Stimulated activated CD4-positive, alpha-beta T cell treated with anti-CD3 and anti-CD28 coated beads, Interleukin-2, amount 100 ng/mL, for 48 hours (primary cell): Measurements from ENCODE around the gene LMTK2.

Experiments
- DNase-seq, 2 donors: peaks; one replicate each; pipeline ENCODE4 v3.0.0-alpha.2; 2020

Gene LMTK2

GRCh38 chr7:98106647-98107312, at the start of gene LMTK2:
Gene LMTK2 (plus strand): TSS chr7:98106862. CDS start chr7:98107178, 316 bp downstream.
- peak; percentile 98 to 99 for DNase-seq

DNA sequence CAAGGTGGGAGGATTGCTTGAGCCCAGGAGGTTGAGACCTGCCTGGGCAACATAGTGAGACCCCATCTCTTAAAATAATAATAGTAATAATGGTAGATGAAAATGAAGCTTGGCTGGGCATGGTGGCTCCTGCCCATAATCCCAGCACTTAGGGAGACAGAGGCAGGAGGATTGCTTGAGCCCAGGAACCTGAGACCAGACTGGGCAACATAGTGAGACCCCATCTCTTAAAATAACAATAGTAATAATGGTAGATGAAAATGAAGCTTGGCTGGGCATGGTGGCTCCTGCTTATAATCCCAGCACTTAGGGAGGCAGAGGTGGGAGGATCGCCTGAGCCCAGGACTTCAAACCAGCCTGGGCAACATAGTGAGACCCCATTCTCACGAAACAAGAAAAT, 49.5 kb upstream of the LMTK2 start:
- DNase-seq: no peak

DNA sequence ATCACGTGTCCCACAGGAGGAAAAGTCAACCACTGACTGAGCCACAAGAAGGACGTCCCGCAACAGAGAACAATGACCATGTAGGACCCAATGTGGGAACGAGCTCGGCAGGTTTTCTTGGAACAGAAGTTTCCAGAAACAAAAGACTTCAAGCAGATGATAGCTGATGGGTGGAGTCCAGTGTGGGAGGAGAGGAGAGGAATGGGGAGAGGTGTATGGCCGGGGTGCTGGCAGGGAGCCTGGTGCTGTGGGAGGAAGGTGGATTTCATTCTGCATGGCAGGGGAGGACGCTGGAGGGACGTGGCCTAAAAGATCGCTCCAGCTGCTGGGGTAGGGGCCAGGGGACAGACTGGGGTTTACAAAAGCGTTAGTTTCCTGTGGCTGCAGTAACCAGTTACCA, 48.5 kb upstream of the LMTK2 start:
- DNase-seq: no peak

DNA sequence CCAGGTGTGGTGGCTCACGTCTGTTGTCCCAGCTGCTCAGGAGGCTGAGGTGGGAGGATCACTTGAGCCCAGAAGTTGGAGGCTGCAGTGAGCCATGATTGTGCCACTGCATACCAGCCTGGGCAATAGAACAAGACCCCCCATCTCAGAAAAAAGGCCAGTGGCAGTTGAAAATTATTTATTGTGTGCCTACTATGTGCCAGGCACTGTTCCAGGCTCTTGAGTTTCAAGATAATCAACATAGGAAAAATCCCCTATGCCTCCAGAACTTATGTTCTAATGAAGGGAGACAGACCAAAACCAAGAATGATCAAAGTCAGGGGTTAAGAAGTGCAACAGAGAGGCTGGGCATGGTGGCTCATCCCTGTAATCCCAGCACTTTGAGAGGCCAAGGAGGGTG, 42.4 kb upstream of the LMTK2 start:
- DNase-seq: no peak

- DNase-seq: no peak
Observed at GRCh38 chr7:98066208-98066607, 40.5 kb upstream of the LMTK2 start.

DNA sequence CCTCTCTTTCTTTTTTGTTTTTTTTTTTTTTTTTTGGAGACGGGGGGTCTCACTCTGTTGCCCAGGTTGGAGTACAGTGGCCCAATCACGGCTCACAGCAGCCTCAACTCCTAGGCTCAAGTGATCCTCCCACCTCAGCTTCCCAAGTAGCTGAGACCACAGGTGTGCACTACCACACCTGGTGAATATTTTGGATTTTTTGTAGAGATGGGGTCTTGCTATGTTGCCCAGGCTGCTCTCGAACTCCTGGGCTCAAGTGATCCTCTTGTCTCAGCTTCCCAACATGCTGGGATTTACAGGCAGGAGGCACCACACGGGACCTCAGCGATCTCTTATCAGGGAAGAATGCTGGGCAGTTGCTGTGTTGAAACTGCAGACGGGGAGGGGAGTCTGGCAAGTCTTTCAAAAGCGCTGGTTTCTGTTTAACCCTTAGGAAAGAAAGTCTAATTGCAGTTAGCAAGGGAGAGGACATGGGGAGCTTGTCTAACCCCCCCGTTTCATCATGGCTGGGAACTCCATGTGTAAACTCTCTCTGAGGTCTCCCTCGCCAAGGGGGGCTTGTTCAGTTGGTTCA, 39.6 kb upstream of the LMTK2 start:
- DNase-seq: no peak

DNA sequence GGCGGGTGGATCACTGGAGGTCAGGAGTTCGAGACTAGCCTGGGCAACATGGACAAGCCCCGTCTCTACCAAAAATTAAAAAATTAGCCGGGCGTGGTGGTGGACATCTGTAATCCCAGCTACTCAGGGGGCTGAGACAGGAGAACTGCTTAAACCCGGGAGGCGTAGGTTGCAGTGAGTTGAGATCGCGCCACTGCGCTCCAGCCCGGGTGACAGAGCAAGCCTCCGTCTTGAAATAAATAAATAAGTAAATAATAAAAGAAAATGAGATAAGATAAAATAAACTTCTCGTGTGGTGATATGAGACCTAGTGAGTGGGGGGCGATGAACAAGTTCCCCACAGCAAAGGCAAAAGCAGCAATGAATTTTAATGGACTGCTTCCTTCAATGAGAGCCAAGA, 33.6 kb upstream of the LMTK2 start:
- DNase-seq: no peak

GRCh38 chr7:98075801-98076200, 30.9 kb upstream of the LMTK2 start:
- no peak for DNase-seq

DNA sequence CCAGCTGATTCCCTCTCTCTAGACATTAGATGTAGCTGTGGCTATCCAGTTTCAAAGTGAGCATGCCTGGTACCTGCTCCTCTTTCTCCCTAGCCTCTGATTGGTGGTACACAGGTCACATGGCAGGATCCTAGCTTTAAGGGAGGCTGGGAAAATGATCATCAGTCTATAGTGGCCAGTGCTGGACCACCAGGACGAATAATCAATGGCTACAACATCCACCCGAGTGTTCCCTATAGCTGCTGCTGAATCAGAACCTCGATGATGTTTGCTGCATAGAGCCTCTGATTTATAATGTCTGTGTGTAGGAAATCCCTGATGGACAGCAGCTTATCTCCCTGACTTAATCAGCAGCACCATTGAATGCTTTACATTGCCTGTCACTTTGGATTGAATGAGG, 28.9 kb upstream of the LMTK2 start:
- DNase-seq: no peak

GRCh38 chr7:98078197-98078870, 28.3 kb upstream of the LMTK2 start:
- DNase-seq: no peak

GRCh38 chr7:98079891-98080648, 26.6 kb upstream of the LMTK2 start:
- DNase-seq: no peak

- no peak for DNase-seq
Observed at GRCh38 chr7:98081319-98081718, 25.3 kb upstream of the LMTK2 start.

GRCh38 chr7:98084631-98085030, 22.0 kb upstream of the LMTK2 start:
- DNase-seq: no peak

DNA sequence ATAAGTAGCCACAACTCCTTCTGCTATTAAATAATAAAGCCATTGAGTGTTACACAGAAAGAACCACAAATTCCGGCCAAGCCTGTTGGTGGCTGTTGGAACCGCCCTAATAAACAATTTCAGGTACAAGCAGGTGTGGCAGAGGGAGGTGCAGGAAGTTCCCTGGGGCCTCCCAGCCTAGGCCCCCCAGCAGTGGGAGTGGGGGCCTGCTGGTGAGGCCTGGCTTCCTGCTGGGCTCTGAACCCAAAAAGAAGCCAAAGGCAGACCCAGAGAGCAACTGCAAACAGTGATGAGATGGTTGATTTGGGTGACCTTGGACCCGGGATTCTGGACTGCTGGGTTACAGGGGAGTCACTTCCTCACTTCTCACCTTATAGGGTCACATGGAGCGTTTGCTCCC, 21.0 kb upstream of the LMTK2 start:
- no peak for DNase-seq

GRCh38 chr7:98086281-98086718, 20.4 kb upstream of the LMTK2 start:
- no peak for DNase-seq

GRCh38 chr7:98088109-98088508, 18.6 kb upstream of the LMTK2 start:
- DNase-seq: no peak

GRCh38 chr7:98090116-98090515, 16.5 kb upstream of the LMTK2 start:
- DNase-seq: no peak

DNA sequence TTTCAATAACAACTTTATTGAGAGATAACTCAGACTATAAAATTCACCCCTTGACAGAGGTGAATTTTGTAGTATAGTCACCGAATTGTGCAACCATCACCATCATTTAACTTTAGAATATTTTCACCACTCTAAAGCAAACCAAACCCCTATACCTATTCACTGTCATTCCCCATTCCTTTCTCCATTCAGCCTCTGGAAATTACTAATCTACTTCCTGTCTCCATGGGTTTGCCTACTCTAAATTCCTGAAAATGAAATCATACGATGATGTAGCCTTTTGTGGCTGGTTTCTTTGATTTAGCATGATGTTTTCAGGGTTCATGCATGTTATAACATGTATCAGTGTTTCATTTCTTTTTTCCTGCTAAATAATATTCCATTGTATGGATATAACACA, 15.6 kb upstream of the LMTK2 start:
- no peak for DNase-seq

GRCh38 chr7:98091523-98091922, 15.1 kb upstream of the LMTK2 start:
- DNase-seq: no peak

DNA sequence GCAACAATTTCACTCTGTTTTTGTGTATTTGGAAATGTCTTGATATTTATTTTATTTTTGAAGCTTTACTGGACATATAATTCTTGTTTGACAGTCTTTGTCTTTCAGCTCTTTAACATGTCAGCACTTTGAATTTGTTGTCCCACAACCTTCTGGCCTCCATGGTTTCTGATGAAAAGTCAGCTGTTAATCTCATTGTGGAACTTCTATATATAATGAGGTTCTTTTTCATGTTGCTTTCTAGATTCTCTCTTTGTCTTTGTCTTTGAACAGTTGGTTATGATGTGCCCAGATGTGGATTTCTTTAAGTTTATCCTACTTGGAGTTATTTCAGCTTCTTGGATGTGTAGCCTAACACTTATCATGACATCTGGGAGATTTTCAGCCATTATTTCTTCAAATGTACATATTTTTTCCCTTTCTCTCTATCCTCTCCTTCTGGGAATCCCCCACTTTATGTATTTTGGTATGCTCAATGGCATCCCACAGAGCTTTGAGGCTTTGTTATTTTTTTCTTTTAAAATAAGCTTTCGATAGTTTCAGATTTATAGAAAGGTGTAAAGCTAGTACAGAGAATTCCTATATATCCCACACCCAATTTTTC, 9.5 kb upstream of the LMTK2 start:
- DNase-seq: no peak

DNA sequence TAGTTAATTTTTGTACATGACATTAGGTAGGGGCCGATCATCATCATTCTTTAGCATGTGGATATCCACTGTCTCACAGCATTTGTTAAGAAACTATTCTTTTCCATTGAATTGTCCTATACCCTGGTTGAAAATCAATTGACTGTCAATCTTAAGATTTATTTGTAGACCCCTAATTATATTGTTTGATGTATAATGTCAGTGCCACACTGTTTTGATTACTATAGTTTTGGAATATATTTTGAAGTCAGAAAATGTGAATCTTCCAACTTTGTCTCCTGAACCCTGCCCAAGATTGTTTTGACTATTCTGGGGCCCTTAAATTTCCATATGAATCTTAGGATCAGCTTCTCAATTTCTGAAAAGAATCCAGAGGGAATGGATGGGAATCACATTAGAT, 6.6 kb upstream of the LMTK2 start:
- DNase-seq: no peak

GRCh38 chr7:98102170-98102569, 4.5 kb upstream of the LMTK2 start:
- no peak for DNase-seq

DNA sequence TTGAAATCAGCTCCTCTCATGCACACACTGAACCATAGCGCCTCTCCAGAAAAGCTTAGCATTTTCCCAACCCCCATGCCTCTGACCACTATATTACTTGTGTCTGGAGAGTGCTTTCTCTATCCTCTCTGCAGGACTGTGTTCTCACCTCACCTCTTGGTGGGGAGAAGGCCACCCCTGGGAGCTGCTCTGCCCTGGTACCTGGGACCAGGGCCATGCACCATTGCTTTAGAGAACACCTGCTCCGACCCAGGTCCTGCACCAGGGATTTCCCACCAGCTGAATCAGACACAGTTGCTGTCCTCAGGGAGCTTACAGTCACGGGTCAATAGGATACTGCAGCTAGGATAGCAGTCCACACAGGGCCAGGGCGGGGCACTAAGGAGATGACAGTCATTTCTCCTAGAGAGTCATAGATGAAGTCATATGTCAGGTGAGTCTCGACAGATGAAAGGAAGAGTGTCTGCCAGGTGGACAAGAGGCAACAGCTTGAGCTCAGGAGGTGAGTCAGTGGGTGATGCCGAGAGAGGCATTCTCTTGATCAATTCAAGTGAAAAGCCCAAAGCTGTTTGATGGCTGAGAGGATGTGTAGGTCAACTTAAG, 619 bp upstream of the LMTK2 start:
- DNase-seq: no peak
